Measurements from ENCODE around the gene TUT1. TPM values are rescaled to one million over a fixed set of nuclear protein-coding genes. Genes with fewer than 3 reads are reported as not detected.
"Not testable (repeated sequence)": the region's sequence is repeated elsewhere in the genome, so short reads cannot be mapped to it uniquely, and the experiment has no call there.

Gene TUT1
- total RNA-seq, 1 experiment from 2014 or later: 20.7 TPM

DNA sequence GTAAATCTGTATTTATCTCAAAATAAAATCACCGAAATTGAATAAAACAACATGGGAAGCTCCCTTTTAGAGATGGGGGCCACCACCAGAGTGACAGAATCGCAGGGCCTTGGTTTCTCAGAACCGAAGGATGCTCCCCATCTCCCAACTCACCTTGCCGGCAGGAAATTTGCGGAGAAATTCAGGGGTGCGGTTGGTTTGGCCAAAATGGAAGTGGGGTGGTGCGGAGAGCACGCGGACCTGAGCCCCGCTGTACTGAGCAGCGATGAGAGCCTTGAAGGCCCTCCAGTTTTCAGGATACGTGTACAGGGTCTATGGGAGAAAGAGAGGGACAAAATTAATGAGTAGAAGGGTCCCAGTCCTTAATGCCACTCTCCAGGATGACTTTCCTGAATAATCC is 18.9 kb downstream of the TUT1 start:
- H3K79me1 ChIP-seq (ENCODE audit: insufficient read depth, low read depth, low read length, poor library complexity, severe bottlenecking): peaks cover 8% of the 10 kb centered on the region
- no peak overlapping the region for H4K91ac ChIP-seq (ENCODE audit: insufficient read length, low read depth, low read length)
- Mint-ChIP-seq H3K27me3 (ENCODE audit: low read depth) (no peaks in the 10 kb centered on the region), H3K36me3 (ENCODE audit: insufficient read depth in 1 of 3, low read depth in 3 of 3) (peaks cover 51 to 79% (median 74%) of the 10 kb centered on the region in 3 experiments), H3K9me3 (no peaks in the 10 kb centered on the region), H3K4me3 (peak overlapping the region; percentile 99 to 100), H3K4me1 (peaks cover 38 to 39% of the 10 kb centered on the region in 2 experiments), H3K27ac (peak overlapping the region; percentile 95 to 99 (median 99); a peak in 6 of 7 replicates)
- no peaks in the 10 kb centered on the region for H4K20me1 ChIP-seq (ENCODE audit: control insufficient read depth, insufficient read depth, insufficient read length)
- no peaks in the 10 kb centered on the region for H3K4me1 ChIP-seq (ENCODE audit: insufficient read depth, low read length)
- H2AFZ ChIP-seq (ENCODE audit: low read length): no peak overlapping the region
- no peak overlapping the region for H4K5ac ChIP-seq (ENCODE audit: insufficient read length, low read depth, low read length)
- no peak overlapping the region for H2BK120ac ChIP-seq (ENCODE audit: low read depth, low read length, poor library complexity, severe bottlenecking)
- no peak overlapping the region for H3K27ac ChIP-seq (ENCODE audit: insufficient read length, low read depth, low read length)
- H3K23ac ChIP-seq (ENCODE audit: insufficient read length, low read depth, low read length): no peak overlapping the region
- no peak overlapping the region for H2BK12ac ChIP-seq (ENCODE audit: insufficient read length, low read depth, low read length)
- no peak for DNase-seq
- no peak overlapping the region for H3K4ac ChIP-seq (ENCODE audit: low read depth, low read length)
- H3T11ph ChIP-seq (ENCODE audit: low read length): no peak overlapping the region
- TF ChIP-seq, protein P1, sequence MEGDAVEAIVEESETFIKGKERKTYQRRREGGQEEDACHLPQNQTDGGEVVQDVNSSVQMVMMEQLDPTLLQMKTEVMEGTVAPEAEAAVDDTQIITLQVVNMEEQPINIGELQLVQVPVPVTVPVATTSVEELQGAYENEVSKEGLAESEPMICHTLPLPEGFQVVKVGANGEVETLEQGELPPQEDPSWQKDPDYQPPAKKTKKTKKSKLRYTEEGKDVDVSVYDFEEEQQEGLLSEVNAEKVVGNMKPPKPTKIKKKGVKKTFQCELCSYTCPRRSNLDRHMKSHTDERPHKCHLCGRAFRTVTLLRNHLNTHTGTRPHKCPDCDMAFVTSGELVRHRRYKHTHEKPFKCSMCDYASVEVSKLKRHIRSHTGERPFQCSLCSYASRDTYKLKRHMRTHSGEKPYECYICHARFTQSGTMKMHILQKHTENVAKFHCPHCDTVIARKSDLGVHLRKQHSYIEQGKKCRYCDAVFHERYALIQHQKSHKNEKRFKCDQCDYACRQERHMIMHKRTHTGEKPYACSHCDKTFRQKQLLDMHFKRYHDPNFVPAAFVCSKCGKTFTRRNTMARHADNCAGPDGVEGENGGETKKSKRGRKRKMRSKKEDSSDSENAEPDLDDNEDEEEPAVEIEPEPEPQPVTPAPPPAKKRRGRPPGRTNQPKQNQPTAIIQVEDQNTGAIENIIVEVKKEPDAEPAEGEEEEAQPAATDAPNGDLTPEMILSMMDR (conservative IDR thresholded peaks at IDR 0.05): no peak
- H2AK5ac ChIP-seq (ENCODE audit: insufficient read length, low read length): no peak overlapping the region
- WGBS (ENCODE audit: extremely low coverage, insufficient read length, low lambda C conversion rate): no CpG with 5 or more reads among the region's 12 CpGs
- H3K56ac ChIP-seq (ENCODE audit: insufficient read length, low read depth, low read length): no peak overlapping the region
- H2BK20ac ChIP-seq (ENCODE audit: low read depth, low read length, poor library complexity, severe bottlenecking): no peak overlapping the region
- no peak overlapping the region for H3K14ac ChIP-seq (ENCODE audit: insufficient read depth, low read length)
- no peak overlapping the region for H2BK5ac ChIP-seq (ENCODE audit: insufficient read length, low read length)
- H3K9me3 ChIP-seq (ENCODE audit: control insufficient read depth, low read depth, low read length): no peaks in the 10 kb centered on the region
- H3K4me2 ChIP-seq (ENCODE audit: insufficient read depth, insufficient read length, low read length): peak overlapping the region; percentile 88
- H4K8ac ChIP-seq (replicated peaks; ENCODE audit: insufficient read length, low read depth, low read length): no peak overlapping the region
- H3K23me2 ChIP-seq (ENCODE audit: insufficient read length, low read depth, low read length, poor library complexity, severe bottlenecking): peaks cover 13% of the 10 kb centered on the region
- no peak overlapping the region for H2BK15ac ChIP-seq (ENCODE audit: low read depth, low read length)
- no peaks in the 10 kb centered on the region for H3K27me3 ChIP-seq (ENCODE audit: insufficient read depth, low read length)
- H3K18ac ChIP-seq (ENCODE audit: insufficient read length, low read depth, low read length): no peak overlapping the region
- peaks cover 12% of the 10 kb centered on the region; the same call in 1 of the 2 replicates for H3K79me2 ChIP-seq (ENCODE audit: insufficient read depth, low read length)
- peak overlapping the region; percentile 92 for H3K9ac ChIP-seq (ENCODE audit: extremely low read depth, insufficient read length, low read length)

GRCh38 chr11:62571493-62571892 is 19.8 kb downstream of the TUT1 start:
- H2BK20ac ChIP-seq (ENCODE audit: low read depth, low read length, poor library complexity, severe bottlenecking); H3K27ac ChIP-seq (ENCODE audit: insufficient read length, low read depth, low read length); H2BK12ac ChIP-seq (ENCODE audit: insufficient read length, low read depth, low read length); H3K14ac ChIP-seq (ENCODE audit: insufficient read depth, low read length); H3K4ac ChIP-seq (ENCODE audit: low read depth, low read length); H3K27me3 Mint-ChIP-seq (ENCODE audit: low read depth); H2BK120ac ChIP-seq (ENCODE audit: low read depth, low read length, poor library complexity, severe bottlenecking); H3K4me1 ChIP-seq (ENCODE audit: insufficient read depth, low read length); H3K4me2 ChIP-seq (ENCODE audit: insufficient read depth, insufficient read length, low read length); H2BK5ac ChIP-seq (ENCODE audit: insufficient read length, low read length); H3K9ac ChIP-seq (ENCODE audit: extremely low read depth, insufficient read length, low read length); H3K18ac ChIP-seq (ENCODE audit: insufficient read length, low read depth, low read length); H3K79me1 ChIP-seq (ENCODE audit: insufficient read depth, low read depth, low read length, poor library complexity, severe bottlenecking); H3T11ph ChIP-seq (ENCODE audit: low read length); H3K56ac ChIP-seq (ENCODE audit: insufficient read length, low read depth, low read length); H2AFZ ChIP-seq (ENCODE audit: low read length); H3K9me3 ChIP-seq (ENCODE audit: control insufficient read depth, low read depth, low read length); H4K20me1 ChIP-seq (ENCODE audit: control insufficient read depth, insufficient read depth, insufficient read length); H2AK5ac ChIP-seq (ENCODE audit: insufficient read length, low read length); H3K27me3 ChIP-seq (ENCODE audit: insufficient read depth, low read length); H2BK15ac ChIP-seq (ENCODE audit: low read depth, low read length); H4K8ac ChIP-seq (replicated peaks; ENCODE audit: insufficient read length, low read depth, low read length); H3K23ac ChIP-seq (ENCODE audit: insufficient read length, low read depth, low read length); H4K91ac ChIP-seq (ENCODE audit: insufficient read length, low read depth, low read length); DNase-seq; H4K5ac ChIP-seq (ENCODE audit: insufficient read length, low read depth, low read length); H3K9me3 Mint-ChIP-seq: not testable (repeated sequence)
- no CpG with 5 or more reads among the region's 5 CpGs for WGBS (ENCODE audit: extremely low coverage, insufficient read length, low lambda C conversion rate)
- Mint-ChIP-seq H3K4me1 (peaks cover 39 to 44% of the 10 kb centered on the region in 2 experiments), H3K4me3 (peak overlapping the region; percentile 99 to 100), H3K27ac (peak overlapping the region; percentile 68 to 85 (median 78); a peak in 6 of 7 replicates), H3K36me3 (ENCODE audit: insufficient read depth in 1 of 3, low read depth in 3 of 3) (peaks cover 59 to 79% (median 74%) of the 10 kb centered on the region in 3 experiments)
- H3K79me2 ChIP-seq (ENCODE audit: insufficient read depth, low read length): peaks cover 12% of the 10 kb centered on the region; the same call in 1 of the 2 replicates
- H3K23me2 ChIP-seq (ENCODE audit: insufficient read length, low read depth, low read length, poor library complexity, severe bottlenecking): peaks cover 13% of the 10 kb centered on the region

Measured in H9 (cell line).